ENCODE measurements around the gene CDH23.

DNA sequence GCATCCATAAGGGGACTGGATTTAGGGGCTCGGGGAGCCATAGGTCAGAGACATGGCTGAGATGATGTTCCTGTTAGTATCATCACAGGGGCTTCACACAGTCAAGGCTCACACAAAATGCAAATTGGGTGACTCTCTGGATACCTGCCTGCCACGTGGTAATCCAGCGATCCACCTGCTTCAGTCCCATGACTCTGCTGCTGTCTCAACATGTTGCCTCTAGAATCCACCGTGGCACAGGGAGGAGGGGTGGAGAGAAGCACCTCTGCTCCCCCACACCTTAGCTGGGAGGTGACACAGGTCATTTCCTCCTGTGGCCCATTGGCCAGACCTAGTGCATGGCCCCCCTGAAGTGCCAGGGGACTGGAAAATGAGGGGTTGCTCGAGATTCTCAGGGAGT, 83.1 kb downstream of the CDH23 start:
- TF ChIP-seq EZH2 (IDR thresholded peaks at IDR 0.05; ENCODE audit: borderline replicate concordance, low read length) = no peak
- TF ChIP-seq, protein P1, sequence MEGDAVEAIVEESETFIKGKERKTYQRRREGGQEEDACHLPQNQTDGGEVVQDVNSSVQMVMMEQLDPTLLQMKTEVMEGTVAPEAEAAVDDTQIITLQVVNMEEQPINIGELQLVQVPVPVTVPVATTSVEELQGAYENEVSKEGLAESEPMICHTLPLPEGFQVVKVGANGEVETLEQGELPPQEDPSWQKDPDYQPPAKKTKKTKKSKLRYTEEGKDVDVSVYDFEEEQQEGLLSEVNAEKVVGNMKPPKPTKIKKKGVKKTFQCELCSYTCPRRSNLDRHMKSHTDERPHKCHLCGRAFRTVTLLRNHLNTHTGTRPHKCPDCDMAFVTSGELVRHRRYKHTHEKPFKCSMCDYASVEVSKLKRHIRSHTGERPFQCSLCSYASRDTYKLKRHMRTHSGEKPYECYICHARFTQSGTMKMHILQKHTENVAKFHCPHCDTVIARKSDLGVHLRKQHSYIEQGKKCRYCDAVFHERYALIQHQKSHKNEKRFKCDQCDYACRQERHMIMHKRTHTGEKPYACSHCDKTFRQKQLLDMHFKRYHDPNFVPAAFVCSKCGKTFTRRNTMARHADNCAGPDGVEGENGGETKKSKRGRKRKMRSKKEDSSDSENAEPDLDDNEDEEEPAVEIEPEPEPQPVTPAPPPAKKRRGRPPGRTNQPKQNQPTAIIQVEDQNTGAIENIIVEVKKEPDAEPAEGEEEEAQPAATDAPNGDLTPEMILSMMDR (conservative IDR thresholded peaks at IDR 0.05 in 1 of 2, IDR thresholded peaks at IDR 0.05 in 1 of 2; ENCODE audit: extremely low read depth in 1 of 2, insufficient read depth in 1 of 2, low read depth in 1 of 2, low read length in 2 of 2) = no peak
